GM10266 (cell line): ENCODE results near the gene SLC26A8.

Experiments used
- DNase-seq: peaks from one replicate; pipeline ENCODE4 v3.0.0; 2012; ENCODE audit errors: extremely low spot score
- CTCF ChIP-seq: IDR thresholded peaks from 2 replicates; pipeline ENCODE4 v1.5.1; 2012; ENCODE audit warnings: mild to moderate bottlenecking, low read depth; ENCODE audit not compliant: control insufficient read depth, insufficient read depth; ENCODE audit errors: missing control alignments

SLC26A8 gene

DNA sequence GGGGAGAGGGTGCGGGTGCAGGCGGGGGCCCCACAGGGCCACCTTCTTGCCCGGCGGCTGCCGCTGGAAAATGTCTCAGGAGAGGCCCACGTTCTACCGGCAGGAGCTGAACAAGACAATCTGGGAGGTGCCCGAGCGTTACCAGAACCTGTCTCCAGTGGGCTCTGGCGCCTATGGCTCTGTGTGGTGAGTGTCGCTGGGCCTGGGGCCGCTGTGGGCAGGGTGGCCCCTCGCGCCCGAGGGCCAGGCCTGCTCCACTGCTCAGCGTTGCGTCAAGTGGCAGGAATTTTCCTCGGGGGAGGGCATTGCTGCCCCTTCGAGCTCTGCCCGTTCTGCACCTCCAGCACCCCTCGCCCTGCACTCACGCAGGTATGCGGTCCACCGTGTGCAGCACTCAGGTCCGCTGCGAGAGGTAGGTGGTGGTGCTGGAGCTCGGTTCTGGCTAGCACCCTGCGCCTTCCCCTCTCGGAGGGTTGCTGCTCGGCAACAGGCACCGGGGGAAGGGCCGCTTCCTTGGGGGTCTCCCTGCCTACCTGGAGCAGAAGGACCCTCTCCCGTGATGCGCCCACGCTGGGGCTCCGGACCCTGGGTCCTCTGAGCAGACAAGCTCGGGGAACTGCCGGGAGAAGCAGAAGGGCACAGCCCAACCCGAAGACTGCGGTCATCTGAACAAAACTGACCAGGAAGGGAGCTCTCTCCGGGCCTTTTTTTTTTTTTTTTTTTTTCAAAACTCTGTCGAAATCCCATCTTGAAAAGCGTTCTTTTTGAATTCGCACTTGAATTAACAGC, 3.8 kb upstream of the SLC26A8 start:
- DNase-seq: no peak
- TF ChIP-seq CTCF: no peak

DNA sequence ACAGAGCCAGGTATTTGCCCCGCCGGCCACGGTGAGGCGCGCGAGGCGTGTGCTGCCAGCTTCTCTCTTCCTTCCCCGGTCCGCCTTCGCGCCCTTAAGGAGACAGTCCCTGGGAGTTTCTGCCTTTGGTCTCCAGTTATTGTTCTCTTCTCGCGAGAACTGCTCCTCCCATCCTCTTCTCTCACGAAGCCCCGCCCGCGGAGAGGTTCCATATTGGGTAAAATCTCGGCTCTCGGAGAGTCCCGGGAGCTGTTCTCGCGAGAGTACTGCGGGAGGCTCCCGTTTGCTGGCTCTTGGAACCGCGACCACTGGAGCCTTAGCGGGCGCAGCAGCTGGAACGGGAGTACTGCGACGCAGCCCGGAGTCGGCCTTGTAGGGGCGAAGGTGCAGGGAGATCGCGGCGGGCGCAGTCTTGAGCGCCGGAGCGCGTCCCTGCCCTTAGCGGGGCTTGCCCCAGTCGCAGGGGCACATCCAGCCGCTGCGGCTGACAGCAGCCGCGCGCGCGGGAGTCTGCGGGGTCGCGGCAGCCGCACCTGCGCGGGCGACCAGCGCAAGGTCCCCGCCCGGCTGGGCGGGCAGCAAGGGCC, 3.2 kb upstream of the SLC26A8 start, which contains the start of gene MAPK14:
TSS of gene MAPK14 (plus strand) at position 308 of the 587 bp plus-strand sequence. CDS start 350 bp downstream, outside the sequence.
- peak; percentile 99 for DNase-seq

DNA sequence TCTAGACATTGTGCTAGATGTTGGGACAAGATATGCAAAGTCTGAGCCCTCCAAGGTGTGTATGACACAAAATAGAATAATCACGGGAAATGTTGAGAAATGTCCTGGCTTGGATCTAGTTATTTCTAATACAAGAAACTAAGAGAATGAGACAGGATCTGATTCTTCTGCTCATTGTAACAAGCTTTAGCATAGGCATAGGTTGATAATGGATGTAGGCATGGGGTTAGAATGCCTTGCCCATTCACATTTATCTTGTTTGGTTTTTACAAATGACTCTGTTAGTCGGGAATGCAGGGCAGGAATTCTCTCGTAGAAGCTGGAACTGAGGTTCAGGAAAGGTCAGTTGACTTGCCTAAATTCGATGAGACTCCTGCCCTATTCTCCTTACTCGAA, 1.5 kb upstream of the SLC26A8 start:
- no peak for DNase-seq
- no peak for TF ChIP-seq CTCF

More for the DNA sequence above, 3.2 kb upstream of the SLC26A8 start, which contains the start of gene MAPK14:
- TF ChIP-seq CTCF: peak; percentile 88

DNA sequence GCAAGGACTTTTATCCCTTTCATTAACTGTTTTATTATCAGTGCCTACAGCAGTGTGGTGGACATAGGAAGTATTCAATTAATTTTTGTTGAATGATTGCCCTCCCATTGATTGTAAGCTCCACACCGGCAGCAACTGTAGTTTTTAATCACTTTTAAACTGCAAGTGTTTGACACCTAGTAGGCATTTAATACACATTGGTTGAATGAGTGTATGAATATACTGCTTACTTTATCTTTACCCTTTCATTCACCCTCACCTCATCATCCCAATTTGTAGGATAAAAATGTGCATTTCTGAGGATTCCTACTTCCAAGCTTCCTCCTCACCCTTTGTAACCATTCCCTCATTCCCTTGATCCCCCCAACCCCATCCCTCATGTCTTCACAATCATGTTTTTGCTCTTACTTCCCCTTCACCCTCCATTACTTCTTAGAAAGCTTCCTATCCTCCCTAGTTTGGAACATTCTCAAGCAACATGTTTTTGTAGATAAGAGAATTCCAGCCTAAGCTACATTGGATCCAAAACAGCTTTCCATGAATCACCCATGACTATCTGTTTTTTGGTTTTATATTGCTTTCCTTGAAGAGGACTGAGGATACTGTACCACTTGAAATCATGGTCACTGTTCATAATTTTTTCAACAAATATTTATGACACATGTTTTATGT, 955 bp upstream of the SLC26A8 start:
- no peak for TF ChIP-seq CTCF
- DNase-seq: no peak

- TF ChIP-seq CTCF: no peak
- no peak for DNase-seq
Measured at GRCh38 chr6:36020154-36020553, 4.3 kb downstream of the SLC26A8 start.

GRCh38 chr6:36019167-36019566, 5.3 kb downstream of the SLC26A8 start:
- TF ChIP-seq CTCF: no peak
- no peak for DNase-seq

- no peak for DNase-seq
- no peak for TF ChIP-seq CTCF
Measured at GRCh38 chr6:36018339-36018738, 6.1 kb downstream of the SLC26A8 start.
